Astrocyte of the spinal cord (primary cell): Measurements from ENCODE around the gene DGAT2.

Source experiments
- DNase-seq: peaks from one replicate; pipeline ENCODE4 v3.0.0; 2011; ENCODE audit warnings: low read depth, low spot score
- H3K4me3 ChIP-seq: 2 replicates; pipeline ENCODE4 v1.5.1; 2011; ENCODE audit warnings: low read depth, mild to moderate bottlenecking, low read length, moderate library complexity
- in situ Hi-C: cut with HindIII; loops from 2 replicates; pipeline ENCODE4 v1.10.0; 2017; ENCODE audit warnings: low sequenced_read_pairs
- TF ChIP-seq, protein P1 (sequence below): IDR thresholded peaks from 2 replicates; pipeline ENCODE4 v1.5.1; 2012; ENCODE audit warnings: low read depth, mild to moderate bottlenecking, low read length, inconsistent platforms

DGAT2 gene

DNA sequence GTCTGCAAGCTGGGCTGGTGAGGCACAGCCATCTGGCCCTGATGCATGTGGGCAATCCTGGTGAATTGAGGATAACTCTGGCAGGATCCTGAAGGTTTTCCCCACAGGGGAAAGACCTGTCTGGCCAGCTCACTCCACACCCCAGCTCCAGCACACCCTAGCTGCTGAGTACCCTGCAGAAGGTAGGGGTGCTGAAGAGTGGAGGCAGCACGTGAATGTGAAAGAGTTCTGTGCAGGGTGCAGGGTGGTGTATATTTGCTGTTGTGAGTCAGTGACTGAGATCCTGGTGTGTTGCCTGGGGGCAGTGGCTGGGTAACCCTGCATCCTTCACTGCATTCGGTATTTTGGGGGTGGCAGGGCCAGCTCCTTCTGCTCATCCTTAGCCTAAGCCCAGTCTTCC lies 22.4 kb downstream of the DGAT2 start:
- in situ Hi-C loops = no loop called here
- TF ChIP-seq, protein P1, sequence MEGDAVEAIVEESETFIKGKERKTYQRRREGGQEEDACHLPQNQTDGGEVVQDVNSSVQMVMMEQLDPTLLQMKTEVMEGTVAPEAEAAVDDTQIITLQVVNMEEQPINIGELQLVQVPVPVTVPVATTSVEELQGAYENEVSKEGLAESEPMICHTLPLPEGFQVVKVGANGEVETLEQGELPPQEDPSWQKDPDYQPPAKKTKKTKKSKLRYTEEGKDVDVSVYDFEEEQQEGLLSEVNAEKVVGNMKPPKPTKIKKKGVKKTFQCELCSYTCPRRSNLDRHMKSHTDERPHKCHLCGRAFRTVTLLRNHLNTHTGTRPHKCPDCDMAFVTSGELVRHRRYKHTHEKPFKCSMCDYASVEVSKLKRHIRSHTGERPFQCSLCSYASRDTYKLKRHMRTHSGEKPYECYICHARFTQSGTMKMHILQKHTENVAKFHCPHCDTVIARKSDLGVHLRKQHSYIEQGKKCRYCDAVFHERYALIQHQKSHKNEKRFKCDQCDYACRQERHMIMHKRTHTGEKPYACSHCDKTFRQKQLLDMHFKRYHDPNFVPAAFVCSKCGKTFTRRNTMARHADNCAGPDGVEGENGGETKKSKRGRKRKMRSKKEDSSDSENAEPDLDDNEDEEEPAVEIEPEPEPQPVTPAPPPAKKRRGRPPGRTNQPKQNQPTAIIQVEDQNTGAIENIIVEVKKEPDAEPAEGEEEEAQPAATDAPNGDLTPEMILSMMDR = no peak
- no peak for DNase-seq

DNA sequence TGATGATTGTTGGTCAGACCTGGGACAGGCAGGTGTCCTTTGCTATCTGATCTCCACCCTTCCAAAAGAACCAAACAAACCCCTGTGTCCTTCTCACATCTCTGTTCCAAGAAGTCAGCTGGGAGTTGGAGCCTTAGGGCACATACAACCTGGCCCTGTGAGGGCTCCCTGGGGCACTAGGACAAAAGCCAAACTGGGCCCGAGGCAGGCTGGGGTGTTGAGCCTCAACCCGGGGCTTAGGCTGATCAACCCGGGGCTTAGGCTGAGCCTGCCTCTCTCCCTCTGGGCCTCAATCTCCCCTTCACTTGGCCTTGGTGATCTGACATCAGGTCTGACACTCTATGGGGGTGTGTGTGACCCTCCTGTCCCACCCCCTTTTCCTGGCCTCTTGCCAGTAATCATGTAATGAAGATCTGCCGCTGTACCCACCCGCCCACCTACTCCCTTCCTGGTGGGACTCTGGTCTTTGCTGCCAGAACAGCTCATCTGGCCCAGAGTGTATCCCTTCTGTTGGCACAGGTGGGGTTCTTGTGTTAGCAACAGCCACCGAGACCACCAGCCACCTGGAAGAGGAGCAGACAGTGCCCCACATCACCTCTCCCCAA lies 23.7 kb downstream of the DGAT2 start:
- no peak overlapping the region for H3K4me3 ChIP-seq
- TF ChIP-seq, protein P1 = no peak
- in situ Hi-C loops = no loop called here
- no peak for DNase-seq

More for the DNA sequence above, 22.4 kb downstream of the DGAT2 start:
- no peak overlapping the region for H3K4me3 ChIP-seq

DNA sequence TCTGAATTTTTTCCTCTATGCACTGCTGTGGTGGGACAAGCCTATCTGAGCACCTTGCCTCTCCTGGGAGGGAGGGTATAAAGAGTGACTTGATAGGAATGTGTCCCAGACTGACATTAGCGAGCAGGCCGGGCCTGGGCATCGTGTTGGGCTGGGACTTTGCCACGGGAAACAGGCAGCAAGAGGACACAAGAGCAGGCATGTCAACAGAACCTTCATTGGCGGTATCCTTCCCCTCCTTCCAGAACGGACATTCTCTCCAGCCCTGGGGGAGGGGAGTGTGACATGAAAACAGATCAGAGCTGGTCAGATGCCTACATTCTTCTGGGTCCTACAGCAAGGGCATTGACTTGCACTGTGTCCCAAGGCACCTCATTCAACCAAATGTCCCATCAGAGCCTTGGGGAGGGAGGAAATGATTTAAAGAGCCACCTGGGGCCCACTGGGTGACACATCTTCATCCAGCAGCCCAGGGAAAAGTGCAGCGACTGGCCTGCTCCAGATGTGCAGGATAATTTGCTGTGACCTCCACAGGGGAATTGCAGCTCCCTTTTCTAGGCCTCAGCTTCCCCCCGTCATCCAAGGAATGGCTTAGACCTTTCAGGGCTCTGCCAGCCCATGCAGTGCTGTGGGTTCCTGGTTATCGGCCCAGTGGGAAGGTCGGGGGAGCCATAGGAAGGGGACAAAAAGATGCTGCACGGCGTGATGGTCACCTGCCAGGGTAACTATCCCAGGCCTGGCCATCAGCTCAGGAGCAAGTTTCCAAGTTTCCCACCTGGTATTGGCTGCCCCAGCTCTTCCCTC lies 24.6 kb downstream of the DGAT2 start:
- DNase-seq = no peak
- in situ Hi-C loops = no loop called here
- no peak overlapping the region for H3K4me3 ChIP-seq
- TF ChIP-seq, protein P1 = no peak

DNA sequence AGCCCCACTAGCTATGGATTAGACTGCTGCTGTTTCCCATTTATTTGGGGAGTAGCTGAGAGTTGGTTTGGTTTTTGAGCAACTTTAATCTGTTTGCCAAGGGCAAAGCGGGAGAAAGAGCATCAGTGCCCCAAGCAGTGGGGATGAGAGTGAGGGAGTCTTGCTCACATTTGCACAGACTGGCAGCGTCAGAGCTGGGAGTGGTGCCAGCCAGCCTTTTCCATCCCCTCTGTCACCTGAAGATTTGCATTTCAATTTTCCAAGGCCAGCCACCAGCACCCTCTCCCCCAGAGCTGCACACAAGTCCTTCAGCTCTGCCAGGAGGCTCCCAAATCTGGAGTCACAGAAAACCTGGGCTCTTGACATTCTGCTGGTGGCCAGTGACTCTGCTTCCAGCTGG lies 25.4 kb downstream of the DGAT2 start:
- in situ Hi-C loops = no loop called here
- TF ChIP-seq, protein P1 = no peak

DNA sequence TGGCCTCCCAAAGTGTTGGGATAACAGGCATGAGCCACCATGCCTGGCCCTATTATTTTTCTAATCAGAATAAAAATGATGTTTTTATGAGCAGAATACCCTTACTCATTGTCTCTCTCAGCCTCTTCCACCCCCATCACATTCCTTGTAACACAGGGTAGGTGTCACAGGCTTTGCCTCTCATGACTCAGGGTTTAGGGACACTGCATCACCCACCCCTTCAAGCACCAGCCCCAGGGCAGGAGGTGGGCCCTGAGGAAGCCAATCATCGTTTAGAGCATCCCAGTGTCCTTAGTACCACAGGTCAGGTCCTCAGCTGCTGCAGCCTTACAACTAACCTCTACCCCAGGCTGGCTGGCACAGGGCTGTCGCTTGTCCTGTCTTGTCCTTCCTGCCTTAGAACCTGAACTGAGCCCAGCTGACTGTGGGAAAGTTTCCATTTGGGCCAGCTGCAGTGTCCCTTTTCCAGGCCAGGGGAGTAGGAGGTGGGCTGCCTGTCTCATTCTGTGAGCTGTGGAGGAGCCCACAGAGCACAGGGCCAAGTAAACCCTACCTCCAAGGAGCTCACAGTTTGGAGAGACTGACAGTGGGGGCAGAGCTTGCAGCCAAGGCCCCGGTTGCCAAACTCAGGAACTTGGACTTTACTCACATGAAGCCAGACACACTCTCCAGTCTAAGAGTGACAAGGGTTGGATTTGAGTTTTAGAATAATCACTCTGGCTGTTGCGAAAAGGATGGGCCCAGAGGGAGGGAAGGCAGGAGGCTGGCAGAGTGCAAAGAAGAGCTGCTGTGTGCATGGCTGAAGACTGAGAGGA lies 26.9 kb downstream of the DGAT2 start:
- H3K4me3 ChIP-seq = no peak overlapping the region
- DNase-seq = no peak
- TF ChIP-seq, protein P1 = no peak
- in situ Hi-C loops = no loop called here

More for the DNA sequence above, 25.4 kb downstream of the DGAT2 start:
- DNase-seq = no peak
- no peak overlapping the region for H3K4me3 ChIP-seq

DNA sequence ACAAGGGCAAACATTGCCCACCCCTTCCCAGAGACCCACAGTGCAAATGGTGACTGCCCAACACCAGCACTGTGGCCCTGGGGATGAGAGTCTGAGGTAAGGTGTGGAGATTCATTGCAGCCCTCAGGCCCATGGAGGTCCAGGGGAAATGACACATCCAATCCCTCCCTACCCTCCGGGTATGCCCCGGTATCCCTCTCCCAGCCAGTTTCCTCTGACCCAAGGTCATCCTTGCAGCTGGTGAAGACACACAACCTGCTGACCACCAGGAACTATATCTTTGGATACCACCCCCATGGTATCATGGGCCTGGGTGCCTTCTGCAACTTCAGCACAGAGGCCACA lies 27.5 kb downstream of the DGAT2 start:
- in situ Hi-C loops = no loop called here
- H3K4me3 ChIP-seq = no peak overlapping the region
- DNase-seq = no peak
- TF ChIP-seq, protein P1 = no peak
